AG08395 (cell line): ENCODE measurements around the gene HMGN1.

Experiments
- DNase-seq: peaks from one replicate; pipeline ENCODE4 v3.0.0; 2012; ENCODE audit warnings: mixed read lengths, low spot score

HMGN1 gene

DNA sequence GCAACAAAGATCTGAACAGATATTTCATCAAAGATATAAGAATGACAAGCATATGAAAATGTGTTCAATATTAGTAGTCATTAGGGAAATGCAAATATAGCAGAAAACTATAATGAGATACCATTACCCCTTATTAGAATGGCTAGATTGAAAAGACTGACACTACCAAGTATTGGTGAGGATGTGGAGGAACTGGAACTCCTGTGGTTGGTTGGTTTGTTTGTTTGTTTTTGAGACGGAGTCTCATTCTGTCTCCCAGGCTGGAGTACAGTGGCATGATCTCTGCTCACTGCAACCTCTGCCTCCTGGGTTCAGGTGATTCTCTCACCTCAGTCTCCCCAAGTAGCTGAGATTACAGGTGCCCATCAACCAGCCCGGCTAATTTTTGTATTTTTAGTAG lies 18.9 kb upstream of the HMGN1 start:
- no peak for DNase-seq

DNA sequence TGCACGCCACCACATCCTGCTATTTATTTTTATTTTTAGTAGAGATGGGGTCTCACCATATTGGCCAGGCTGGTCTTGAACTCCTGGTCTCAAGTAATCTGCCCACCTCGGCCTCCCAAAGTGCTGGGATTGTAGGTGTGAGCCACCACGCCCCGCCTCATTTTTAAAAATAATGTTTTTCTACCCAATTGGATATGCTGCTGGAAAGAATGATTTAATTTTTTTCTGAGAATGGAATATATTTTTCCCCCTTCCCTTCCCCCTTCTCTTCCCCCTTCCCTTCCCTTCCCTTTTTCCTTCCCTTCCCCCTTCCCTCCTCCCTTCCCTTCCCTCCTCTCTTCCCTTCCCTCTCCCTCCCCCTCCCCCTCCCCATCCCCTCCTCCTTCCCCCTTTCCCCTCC lies 17.7 kb upstream of the HMGN1 start:
- no peak for DNase-seq

DNA sequence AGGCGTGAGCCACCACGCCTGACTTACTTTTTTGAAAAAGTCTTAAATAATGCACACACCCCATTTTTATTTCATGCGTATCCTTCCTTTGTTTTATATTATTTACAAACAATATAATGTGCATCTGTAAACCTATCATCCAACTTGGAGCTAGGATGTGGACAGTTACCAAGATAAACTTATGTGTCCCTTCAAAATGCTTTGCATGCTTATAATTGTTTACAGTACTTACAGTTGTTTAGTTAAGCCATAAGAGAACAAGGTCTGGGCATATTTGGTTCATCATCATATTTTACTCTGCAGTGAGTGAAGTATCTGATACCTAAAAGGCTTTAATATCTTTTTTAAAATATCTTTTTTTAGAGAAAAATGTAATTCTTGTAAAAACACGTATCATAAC lies 16.1 kb upstream of the HMGN1 start:
- DNase-seq, result no peak

DNA sequence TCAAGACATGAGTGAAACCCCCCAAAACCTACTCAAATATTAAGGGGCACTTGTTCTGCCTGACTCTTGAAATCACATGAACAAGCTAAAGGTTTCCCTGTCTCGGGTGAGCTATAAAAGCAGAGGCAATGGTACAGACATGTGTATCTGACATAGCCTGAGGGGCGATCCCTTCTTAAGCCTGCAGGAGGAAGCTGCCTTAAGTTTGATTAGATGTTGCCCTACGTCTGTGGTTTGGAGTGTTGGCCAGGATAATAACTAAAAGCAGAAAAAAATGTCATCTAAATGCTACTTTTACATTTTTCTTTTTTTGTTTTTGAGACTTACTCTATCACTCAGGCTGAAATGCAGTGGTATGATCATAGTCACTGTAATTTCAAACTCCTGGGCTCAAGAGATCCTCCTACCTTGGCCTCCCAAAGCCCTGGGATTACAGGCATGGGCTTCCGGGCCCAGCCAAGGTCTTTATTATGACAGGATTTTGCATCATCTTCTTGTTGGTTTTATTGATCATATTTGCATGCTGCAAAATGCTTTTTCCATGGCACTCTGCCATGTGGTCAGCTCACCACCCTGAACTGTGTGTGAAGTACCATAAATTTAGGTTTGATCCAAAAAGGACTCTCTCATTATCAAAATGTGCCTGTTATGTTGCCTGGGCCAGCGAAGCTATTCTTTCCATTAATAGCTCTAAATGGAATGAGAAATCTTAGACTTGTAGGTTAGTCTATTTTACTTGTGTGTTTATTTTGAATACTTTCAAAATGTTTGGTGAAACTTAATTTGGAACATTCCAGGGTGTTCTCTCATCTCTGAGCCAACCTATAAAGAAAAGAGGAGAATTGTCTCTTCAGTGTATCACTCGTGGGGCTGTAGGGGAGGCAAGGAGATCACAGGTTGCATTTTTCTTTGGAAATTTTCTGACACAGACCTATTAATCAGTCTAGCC lies 15.0 kb upstream of the HMGN1 start:
- no peak for DNase-seq

DNA sequence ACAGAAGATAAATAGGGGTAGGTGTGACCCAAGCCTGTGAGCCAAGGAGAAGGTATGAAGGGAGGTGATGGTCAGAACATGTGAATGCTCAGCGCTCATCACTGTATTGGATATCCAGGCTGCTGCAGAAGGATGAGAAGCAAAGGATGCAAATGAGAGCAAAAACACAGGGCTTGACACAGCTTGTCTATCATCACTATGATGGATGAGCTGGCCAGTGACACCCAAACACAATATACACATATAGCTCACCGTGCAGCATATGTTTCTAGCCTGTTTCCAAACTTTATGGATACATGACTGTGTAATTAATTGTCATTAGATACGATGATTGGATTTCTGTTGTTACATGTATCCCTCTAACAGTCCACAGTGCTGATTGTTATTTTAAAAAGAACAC lies 13.8 kb upstream of the HMGN1 start:
- no peak for DNase-seq

DNA sequence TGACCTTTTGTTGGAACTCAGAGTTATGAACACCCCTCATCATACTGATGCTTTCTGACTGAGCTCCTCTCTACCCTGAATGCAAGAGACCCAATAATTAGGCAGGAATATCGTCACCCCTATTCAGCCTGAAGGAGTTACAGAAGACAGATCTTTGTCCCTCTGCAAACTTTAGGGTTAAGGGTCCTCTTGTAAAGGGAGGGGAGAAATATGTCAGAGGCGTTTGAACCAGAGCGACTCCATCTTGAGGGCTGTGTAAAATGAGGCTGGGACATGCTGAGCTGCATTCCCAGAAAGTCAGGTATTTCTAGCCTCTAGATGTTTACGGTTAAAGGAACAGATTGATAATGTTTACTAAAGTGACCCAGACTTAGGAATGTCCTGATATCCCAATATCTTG lies 10.5 kb upstream of the HMGN1 start:
- no peak for DNase-seq

DNA sequence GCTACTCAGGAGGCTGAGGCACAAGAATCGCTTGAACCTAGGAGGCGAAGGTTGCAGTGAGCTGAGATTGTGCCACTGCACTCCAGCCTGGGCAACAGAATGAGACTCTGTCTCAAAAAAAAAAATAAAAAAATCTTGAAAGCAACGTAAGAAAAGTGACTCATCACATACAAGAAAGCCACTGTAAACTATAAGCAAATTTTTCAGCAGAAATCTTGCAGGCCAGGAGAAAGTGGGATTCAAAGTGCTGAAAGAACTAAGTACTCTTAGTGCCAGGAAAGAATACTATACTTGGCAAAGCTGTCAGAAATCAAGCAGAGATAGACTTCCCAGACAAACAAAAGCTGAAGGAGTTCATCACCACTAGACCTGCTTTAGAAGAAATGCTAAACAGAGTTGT lies 4.4 kb upstream of the HMGN1 start:
- no peak for DNase-seq

DNA sequence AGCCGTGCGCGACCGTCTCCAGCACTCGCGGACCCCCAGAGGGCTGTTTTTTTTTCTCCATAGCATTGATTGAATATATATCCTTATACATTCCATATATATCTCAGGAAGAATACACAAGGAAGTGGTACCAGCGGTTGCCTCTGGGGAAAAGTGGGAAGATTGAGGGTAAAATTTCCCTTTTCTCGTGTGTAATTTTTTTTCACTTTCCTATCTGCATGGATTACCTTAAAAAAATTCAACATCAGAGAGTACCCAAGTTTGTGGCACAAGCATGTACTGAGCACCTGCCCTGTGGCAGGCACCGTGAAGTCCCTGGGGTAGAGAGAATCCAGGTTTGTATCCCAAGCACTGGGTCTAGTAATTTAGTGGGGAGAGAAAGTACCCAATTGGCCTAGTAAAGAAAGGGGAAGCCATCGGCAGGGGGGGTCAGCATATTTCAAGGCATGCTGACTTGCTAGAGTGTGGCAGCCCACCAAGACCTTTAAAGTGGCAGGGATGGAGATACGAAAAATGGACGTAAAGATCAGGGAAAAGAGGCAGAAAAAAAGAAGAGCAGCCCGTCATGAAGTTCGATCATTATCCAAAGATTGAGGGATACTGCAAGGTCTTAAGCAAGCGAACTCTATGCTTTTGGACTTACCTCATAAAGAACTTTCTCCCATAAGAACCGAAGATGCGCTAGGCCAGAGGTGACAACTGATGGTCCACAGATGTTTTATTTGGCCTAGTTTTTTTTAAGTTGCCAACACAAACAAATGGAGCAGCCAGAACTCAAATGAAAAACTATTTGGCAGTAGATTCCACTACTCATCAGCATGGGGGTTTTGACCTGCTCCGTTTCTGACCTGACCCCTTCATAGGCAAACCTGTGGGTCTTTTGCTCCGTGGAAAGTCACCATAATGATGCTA lies 1.5 kb upstream of the HMGN1 start:
- DNase-seq, result no peak

DNA sequence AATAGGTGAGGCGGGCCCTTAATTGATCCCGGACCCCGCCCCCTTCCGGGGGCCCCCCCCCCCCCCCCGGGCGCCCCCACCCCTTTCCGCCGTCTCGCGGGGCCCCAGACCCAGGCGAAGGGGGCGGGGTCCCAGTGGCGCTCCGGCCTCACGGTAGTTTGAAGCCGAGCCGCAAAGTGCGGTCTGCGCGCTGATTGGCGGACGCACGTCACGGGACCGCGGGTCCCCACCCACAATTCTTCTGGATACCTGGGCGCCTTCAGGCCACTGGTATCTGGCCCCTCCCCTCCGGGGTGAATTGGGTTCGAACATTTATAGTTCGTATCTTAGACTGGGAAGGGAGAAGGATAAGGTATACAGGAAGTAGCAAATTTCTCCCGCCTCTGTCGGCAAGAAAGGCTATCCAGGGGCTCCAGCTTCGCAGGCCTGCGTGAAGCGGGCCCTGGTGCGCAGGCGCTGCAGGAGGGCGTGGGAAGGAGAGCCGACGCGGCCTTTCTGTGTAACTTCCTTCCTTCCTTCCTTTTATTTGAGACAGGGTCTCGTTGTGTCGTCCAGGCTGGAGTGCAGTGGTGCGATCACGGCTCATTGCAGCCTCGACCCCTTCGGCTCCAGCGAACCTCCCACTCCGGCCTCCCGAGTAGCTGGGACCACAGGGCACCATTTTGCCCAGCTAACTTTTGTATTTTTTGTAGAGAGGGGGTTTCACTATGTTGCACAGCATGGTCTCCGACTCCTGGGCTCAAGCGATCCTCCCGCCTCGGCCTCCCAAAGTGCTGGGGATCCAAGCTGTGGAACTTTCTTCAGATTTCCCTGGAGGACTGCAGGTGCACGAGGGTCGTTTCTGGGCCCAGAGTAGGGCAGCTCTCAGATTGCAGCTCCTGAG lies 564 bp upstream of the HMGN1 start:
- peak; percentile 97 for DNase-seq

DNA sequence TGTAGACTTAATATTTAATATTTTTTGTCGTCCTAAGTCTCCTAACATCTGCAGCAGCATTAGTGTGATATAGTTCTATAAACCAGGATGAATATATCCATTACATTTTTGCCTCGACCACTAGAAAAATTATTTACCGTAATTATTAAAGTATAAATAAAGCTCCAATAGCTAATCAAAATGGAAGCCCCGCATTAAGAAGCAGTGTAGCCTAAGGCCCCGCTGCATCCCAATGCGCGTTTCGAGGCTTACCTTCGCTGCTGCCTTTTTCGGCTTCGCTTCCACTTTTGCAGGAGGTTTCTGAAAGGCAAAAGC lies 891 bp downstream of the HMGN1 start:
- no peak for DNase-seq

DNA sequence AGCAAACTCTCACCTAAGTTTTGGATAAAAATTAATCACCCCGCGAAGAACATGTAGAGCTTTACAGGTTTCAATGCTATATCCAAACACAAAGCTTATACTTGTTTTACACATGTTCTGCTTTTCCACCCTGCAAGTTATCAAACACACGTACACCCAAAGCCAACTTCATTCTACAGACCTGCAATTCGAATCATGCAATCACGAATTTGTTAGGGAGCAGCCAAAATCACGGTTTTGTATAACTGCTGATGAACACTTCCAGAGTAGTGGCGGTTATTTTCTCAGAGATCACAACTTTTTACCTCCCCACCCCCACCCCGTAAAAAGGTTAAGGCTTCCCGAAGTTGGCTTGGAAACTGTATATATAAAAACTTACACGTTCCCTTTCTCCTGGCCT lies 1.4 kb downstream of the HMGN1 start:
- no peak for DNase-seq

DNA sequence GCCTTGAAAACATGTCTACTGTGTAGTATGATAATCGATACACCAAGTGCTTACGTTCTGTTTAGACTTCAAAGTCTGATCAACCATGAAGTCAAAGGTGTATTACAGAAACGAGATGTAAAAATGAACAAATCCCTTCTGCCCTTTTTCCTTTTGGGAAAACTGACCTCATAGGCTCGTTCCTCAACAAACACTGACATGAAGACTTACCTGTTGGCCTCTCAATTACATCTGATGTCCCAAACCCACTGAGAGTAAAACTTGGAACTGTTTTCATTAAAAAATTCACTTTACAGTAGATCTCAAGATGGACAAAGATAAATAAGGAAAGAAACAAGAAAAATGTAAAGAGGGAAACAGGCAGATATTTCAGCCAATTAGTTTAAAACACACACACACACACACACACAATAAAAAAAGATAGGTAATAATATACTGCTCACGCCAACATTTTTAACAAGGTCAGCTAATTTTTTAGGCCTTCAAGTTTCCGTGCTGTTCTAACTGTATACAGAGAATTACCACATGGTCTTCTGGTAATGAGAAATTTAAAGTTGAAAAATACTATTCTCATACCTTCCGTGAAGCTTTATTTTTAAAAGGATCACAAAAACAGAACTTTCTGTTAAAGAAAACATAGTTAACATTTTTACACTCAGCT lies 2.1 kb downstream of the HMGN1 start:
- DNase-seq, result no peak

DNA sequence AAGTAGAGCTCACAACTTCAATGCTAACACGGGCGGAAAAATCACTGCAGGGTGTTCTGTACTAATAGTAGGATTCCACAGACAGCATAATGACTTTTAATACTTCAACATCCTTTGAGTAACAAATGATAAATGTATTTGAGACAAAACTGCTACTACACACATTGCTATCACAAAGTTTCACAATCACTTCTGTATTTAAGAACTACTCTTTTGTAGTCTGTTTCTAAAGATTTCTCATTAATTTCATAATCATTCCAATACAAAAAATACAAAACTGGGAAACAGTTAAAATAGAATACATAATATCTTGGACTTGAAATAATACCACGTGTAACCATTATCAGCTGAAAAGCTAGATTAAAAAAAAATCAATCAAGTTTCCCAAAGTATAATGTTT lies 2.7 kb downstream of the HMGN1 start:
- no peak for DNase-seq

DNA sequence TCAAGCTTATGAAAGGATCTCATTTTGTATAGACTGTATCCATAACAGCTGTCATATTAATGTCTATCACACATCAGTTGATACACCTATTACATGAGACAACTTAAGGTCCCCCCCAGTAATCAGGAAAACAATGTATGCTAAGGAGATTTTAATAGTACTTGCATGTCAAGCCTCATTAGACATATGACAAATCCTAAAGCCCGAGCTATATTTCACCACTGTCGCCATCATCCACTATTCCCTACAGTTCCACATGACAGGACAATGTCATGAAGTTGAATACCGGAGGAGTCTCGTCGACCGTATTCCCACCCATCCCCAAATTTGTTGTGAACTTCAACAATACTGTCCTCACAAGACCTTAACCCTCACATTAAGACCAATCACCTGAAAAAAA lies 3.4 kb downstream of the HMGN1 start:
- DNase-seq, result no peak

DNA sequence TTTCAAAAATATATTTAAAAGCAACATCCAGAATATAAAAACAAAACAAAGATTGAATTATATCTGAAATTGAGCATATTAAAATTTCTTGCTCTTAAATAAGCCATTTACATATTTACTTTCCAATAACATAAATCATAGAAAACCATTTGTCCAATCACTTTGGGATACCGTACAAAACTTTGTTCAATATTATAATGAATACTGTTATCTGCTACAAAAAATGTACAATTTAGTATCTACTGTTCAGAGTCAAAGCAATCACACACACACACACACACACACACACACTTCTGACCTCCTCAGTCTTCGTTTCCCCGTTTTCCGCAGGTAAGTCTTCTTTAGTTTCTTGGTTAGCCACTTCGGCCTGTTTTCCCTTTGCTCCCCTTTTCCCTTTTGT lies 4.0 kb downstream of the HMGN1 start:
- DNase-seq, result no peak

DNA sequence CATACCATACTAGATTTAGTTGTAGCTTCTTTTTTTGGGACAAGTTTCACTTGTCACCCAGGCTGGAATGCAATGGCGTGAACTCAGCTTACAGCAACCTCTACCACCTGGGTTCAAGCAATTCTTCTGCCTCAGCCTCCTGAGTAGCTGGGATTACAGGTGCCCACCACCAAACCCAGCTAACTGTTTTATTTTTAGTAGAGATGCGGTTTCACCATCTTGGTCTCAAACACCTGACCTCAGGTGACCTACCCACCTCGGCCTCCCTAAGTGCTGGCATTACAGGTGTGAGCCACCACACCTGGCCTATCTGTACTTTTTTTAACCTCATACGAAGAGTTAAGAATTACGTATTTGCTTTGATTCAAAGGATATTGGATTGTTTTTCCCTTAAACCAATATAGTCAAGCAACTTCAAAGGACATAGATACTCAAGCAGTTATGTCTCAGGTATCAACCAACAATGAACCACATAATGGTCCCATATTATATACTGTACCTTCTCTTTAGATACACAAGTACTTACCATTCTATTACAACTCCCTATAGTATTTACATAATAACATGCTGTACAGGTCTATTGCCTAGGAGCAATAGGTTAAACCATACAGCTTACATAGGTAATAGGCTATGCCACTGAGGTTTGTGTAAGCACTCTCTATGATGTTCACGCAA lies 7.5 kb downstream of the HMGN1 start:
- DNase-seq, result no peak

DNA sequence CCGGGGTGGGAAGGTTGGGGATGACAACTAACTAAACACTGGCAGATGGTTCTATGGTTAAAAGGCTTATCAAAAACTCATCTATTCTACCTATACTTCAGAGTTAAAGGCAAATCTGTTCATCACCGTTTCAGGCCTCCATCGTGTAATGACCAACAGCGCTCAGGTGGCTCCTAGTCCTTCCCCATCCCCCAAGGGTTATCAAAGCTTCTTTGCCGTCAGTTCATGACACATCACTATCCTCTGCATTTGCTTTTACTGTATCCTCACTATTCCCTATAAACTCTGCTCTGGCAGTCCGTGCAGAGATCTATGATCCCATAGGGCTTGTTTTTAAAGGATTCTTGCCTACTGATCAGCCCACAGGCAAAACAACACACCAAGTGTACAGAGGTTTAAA lies 8.2 kb downstream of the HMGN1 start:
- no peak for DNase-seq

DNA sequence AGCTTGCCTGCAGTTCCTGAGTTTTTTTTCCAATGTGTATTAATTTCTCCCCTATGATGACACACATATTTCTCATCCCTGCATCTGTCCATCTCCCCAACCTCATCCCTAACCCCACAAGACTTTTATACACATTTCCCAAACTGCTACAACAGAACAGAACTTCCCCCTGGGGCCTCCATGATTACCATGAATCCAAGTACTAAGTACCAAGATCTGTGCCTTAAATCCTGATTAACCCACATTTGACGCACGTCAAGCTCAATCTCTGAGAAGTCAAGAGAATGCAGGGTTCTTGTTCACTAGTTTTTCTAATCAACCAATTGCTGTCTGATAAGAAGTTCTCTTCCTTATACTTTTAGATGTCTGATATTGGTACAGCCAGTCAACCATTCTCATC lies 9.7 kb downstream of the HMGN1 start:
- no peak for DNase-seq

DNA sequence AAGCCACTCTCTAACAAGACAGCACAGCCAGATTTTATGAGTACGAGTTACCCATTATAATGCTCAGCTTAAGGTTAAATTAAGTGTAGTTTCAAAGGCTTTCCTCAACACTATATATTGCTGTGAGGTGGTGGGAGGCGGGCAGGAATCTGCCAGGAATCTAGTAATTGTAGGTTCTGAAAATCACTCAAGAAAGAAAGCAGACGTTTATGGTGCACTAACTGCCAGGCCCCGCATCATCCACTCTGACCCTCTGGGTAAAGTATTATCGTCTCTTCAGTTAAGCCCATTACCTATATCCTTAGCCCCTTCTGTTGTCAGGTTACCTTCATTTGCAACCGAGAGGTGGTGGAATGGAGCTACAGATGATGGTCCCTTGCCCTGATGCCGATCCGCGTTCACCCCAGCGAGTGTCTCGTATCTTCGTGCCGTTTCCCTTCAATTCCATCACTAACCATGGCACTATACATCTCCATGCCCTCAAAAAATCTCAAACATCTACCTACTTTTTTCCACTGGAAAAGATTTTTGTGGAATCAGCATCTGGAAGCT lies 12.4 kb downstream of the HMGN1 start:
- no peak for DNase-seq

DNA sequence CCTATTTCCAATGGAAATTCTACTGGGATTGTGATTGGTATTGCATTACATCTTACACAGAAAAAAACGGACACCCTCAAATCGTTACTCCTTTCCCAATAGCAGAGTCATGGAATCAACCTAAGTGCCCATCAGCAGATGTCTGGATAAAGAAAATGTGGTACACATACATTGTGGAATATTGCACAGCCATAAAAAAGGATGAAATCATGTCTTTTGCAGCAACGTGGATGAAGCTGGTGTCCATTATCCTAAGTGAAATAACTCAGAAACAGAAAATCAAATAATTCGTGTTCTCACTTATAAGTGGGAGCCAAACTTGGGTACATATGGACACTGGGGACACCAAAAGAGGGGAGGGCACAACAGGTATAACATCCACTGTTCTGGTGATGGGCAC lies 14.3 kb downstream of the HMGN1 start:
- no peak for DNase-seq

DNA sequence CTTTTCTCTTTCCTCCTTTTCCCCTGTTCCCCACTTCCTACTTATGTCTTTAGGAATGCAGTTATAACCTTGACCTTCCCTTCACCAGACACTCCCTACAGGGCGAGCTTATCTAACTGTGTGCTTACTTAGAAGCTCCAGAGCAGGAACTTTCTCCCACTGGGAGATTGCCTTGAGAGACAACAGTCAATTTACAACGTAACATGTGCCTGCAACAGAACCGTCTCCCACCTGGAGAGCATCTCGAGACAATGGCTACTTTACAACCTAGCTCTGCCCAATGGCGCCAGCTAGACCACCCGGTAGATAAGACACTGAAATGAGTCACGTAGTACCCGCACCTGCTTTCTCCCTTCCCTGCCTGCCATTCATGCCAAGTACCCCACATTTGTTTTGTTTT lies 16.7 kb downstream of the HMGN1 start:
- no peak for DNase-seq
